ACC112 (cell line): ENCODE results near the gene ASCL4.

ENCODE experiments used
- H2AFZ ChIP-seq: fragments of 200-600 bp; sonication (generic); one replicate; pipeline ENCODE4 v1.6.0; 2017; ENCODE audit warnings: antibody characterized with exemption, low read length; ENCODE audit not compliant: unreplicated experiment
- H3K27ac ChIP-seq: fragments of 200-600 bp; sonication (generic); 2 replicates; pipeline ENCODE4 v1.5.1; 2014; ENCODE audit warnings: low read depth, mild to moderate bottlenecking, antibody characterized with exemption, low read length, moderate library complexity
- H3K27me3 ChIP-seq: fragments of 200-600 bp; sonication (generic); 2 replicates; pipeline ENCODE4 v1.6.1; 2014; ENCODE audit warnings: mild to moderate bottlenecking, antibody characterized with exemption, low read length, moderate library complexity, mixed read lengths; ENCODE audit not compliant: insufficient read depth
- H3K36me3 ChIP-seq: fragments of 200-600 bp; sonication (generic); 2 replicates; pipeline ENCODE4 v1.6.1; 2016; ENCODE audit warnings: mild to moderate bottlenecking, antibody characterized with exemption, low read length, moderate library complexity, mixed read lengths; ENCODE audit not compliant: insufficient read depth
- H3K4me1 ChIP-seq: fragments of 200-600 bp; sonication (generic); one replicate; pipeline ENCODE4 v1.6.1; 2016; ENCODE audit warnings: low read length, mixed read lengths; ENCODE audit not compliant: insufficient read depth, unreplicated experiment, control insufficient read depth
- H3K4me3 ChIP-seq: fragments of 200-600 bp; sonication (generic); 2 replicates; pipeline ENCODE4 v1.5.1; 2014; ENCODE audit warnings: mild to moderate bottlenecking, low read depth, low read length
- H3K79me2 ChIP-seq: fragments of 200-600 bp; sonication (generic); one replicate; pipeline ENCODE4 v1.6.0; 2016; ENCODE audit warnings: low read length; ENCODE audit not compliant: control insufficient read depth, unreplicated experiment, insufficient read depth

The ASCL4 gene

DNA sequence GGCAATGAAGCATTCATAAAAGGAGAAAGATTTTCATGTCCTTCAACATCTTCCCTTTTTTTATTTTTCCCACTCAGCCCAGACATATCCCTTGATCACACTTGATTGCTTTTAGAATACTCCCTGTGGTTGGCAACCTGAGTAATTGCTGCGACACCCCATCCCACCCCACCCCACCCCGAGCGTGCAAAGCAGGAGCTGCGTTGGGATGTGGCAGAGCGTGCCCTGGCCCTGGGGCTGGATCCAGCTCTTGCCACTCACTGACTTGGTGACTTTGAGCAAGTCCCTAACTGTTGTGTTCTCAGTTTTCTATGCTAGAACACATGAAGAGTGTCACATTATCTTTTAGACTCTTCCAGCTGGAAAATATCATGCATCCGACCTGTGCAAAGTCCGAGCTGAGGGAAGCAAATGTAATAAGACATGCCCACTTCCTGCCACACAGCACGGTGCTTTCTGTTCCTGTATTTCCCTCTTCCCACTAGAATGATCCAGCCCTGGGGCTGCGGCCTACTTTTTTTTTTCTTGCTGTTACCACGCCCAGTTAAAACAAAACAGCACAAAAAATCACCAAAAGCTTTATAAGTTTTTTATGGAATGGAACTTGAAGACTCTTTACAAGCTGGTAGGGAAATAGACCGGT is 4.0 kb downstream of the ASCL4 start:
- no peak overlapping the region for H2AFZ ChIP-seq
- no peak overlapping the region for H3K27ac ChIP-seq
- H3K4me3 ChIP-seq = no peak overlapping the region
- H3K36me3 ChIP-seq = no peaks in the 10 kb centered on the region
- H3K79me2 ChIP-seq = no peaks in the 10 kb centered on the region
- peaks cover 87% of the 10 kb centered on the region for H3K27me3 ChIP-seq
- H3K4me1 ChIP-seq = no peaks in the 10 kb centered on the region

DNA sequence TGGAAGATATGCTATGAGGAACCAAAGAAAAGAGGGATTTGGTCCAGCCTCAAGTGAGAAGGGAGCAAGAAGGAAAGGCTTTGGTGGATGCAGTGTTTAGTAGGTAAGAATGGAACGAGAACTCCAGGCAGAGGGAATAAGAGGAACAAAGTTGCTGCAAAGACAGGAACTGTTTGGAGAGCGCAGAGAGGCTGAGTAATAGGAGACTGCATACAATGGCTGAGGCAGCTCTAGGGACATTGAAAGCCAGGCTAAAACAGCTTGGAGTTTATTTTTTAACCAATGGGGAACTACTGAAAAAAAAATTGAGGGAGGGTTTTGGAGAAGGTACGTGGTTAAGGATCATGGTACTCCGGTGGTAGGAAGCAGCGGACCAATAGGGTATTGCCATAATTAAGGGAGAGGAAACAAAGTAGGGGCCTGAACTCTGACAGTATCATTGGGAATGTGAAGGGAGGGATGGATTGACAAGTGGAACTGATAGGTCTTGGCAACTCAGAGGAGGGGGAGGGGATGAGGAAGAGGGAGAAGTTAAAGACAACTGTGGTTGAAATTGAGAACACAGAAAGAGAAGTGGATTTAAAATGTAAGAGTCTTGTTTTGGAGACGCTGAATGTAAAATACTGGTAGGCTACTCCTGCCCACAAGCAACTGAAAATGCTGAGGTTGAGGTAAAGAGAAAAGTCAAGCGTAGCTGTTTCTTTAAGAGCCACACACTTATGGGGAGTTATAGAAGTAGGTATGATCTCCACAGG is 4.8 kb downstream of the ASCL4 start:
- Histone ChIP-seq H3K36me3 (no peaks in the 10 kb centered on the region), H2AFZ (no peak overlapping the region), H3K27me3 (peaks cover 79% of the 10 kb centered on the region), H3K79me2 (no peaks in the 10 kb centered on the region), H3K4me3 (no peak overlapping the region), H3K27ac (no peak overlapping the region), H3K4me1 (no peaks in the 10 kb centered on the region)

DNA sequence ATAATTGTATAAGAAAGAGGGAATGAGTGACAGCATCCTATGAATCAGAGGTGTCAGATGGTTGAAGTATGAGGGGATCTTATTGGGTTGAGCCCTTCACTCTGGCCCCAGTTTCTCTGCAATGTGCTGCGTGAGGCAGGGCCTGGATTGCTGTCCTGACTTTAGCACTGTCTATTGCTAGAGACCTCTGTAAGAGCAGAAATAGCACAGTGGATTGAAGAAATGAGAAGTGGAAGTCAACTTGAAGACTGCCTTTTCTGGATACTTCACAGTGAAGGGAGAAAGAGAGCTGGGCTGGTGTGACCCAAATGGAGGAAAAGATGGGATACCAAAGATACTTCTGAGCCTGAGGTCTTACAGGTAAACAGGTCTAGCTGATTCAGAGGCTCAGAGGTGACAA is 5.8 kb downstream of the ASCL4 start:
- Histone ChIP-seq H3K4me3 (no peak overlapping the region), H2AFZ (no peak overlapping the region), H3K4me1 (no peaks in the 10 kb centered on the region), H3K27me3 (peaks cover 69% of the 10 kb centered on the region), H3K36me3 (no peaks in the 10 kb centered on the region), H3K27ac (no peak overlapping the region), H3K79me2 (no peaks in the 10 kb centered on the region)

DNA sequence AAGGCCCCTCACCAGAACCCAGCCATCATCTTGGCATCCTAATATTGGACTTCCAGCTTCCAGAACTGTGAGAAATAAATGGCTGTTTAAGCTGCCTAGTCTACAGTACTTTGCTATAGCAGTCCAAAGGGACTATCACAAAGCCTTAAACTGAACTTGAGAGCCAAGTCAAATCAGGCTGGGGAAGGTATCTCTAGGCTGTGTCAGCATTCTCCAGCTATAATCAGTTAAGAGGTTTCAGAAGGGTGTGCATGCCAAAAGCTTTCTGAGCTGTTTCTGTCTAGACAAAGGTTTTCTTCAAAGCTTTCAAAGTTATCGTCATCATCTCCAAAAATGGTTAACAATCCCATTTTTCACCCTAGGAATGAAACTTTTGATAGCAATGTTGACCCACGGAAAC is 7.6 kb downstream of the ASCL4 start:
- Histone ChIP-seq H3K27ac (no peak overlapping the region), H2AFZ (no peak overlapping the region), H3K4me1 (no peaks in the 10 kb centered on the region), H3K27me3 (peaks cover 51% of the 10 kb centered on the region), H3K4me3 (no peak overlapping the region), H3K79me2 (no peaks in the 10 kb centered on the region), H3K36me3 (no peaks in the 10 kb centered on the region)

DNA sequence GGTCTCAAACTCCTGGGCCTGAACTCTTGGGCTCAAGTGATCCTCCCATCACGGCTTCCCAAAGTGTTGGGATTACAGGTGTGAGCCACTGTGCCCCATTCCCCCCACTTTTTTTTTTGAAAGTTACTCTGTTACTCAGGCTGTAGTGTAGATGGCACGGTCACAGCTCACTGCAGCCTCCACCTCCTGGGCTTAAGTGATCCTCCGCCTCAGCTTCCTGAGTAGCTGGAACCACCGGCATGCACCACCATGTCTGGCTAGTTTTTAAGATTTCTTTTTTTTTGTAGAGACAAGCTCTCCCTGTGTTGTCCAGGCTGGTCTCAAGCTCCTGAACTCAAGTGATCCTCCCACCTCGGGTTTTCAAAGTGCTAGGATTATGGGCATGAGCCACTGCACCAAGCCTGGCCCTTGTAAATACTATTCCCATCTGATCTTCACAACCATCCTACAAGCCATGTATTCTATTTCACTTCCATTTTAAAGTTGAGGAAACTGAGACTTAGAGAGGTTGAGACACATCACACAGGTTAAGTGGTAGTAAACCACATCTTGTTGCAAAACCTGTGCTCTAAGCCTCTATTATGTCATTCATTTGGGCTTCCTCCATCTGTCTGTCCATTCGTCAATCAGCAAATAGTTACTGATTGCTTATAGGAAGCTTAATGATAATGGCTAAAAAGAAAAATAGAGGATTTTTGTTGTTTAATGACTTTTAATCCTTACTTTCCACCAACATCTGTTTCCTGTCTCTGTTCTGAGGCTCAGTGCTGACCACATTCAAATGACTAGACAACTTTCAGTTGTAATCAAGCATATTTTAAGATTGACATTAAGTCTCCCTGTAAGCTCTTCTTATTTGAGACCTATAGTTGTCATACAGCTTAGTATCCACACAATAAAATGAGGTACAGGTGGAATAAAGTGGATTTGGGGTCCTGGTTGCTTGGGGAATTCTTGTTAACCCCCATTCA is 9.2 kb downstream of the ASCL4 start:
- H3K4me3 ChIP-seq = no peak overlapping the region
- H3K27me3 ChIP-seq = peaks cover 47% of the 10 kb centered on the region
- H3K27ac ChIP-seq = no peak overlapping the region
- H2AFZ ChIP-seq = no peak overlapping the region
- H3K4me1 ChIP-seq = no peaks in the 10 kb centered on the region
- no peaks in the 10 kb centered on the region for H3K79me2 ChIP-seq
- H3K36me3 ChIP-seq = no peaks in the 10 kb centered on the region

DNA sequence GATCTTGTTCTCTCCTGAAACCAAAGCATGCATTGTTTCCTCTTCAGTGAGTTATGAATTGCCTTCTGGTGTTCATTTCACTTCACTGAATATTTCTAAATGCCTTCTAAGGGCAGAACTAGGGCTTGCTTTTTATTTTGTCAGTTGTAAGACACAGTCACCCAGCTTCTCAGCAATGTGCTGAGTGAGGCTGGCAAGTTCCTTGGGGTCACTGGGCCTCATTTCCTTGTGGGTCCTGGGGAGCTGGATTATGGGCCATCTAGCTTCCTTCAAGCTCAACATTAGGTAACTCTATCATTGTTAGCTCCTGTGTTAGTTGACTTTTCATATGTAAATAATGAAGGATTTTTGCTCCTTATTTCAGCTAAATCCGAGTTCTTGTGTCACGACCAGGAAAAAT is 13.8 kb downstream of the ASCL4 start:
- Histone ChIP-seq H2AFZ (no peak overlapping the region), H3K4me3 (no peak overlapping the region), H3K27me3 (peaks cover 18% of the 10 kb centered on the region; the same call in 1 of the 2 replicates), H3K27ac (no peak overlapping the region), H3K36me3 (no peaks in the 10 kb centered on the region), H3K79me2 (no peaks in the 10 kb centered on the region), H3K4me1 (no peaks in the 10 kb centered on the region)

DNA sequence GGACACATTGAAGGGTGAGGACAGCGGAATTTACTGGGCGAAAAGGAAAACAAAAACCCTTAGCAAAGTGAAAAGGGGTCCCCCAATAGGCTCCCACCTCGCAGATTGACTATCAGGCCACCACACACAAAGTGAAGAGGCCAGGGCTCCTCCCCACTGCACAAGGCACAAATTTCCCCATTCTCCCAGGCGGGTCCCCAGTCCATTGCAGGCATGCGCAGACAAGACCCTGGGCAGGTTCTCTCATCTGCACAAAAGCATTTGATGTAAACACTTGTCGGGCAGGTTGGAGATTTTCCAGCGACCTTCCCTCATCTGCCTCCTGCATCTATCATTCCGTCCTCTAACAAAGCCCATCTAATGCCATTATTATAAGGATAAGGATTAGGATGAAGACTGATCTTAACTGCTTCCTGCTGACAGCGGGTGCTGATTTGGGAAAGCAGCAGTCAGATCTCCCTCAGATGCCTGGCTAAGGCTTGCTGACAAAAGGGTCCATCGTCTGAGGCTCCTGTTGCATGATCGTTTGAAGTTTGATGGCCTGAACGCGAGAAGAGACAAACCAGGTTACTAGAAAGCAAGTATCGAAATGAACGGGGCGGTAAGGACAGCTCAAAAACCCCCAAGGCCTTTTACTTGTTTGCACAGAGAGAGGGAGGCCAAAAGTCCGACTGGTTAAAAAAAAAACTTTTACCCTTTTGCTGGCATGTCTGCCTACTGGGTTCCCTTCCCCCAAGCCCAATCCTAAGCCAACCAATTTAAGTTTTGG is 14.4 kb downstream of the ASCL4 start:
- Histone ChIP-seq H3K4me1 (no peaks in the 10 kb centered on the region), H2AFZ (no peak overlapping the region), H3K27ac (no peak overlapping the region), H3K4me3 (no peak overlapping the region), H3K27me3 (peaks cover 18% of the 10 kb centered on the region; the same call in 1 of the 2 replicates), H3K36me3 (no peaks in the 10 kb centered on the region), H3K79me2 (no peaks in the 10 kb centered on the region)

DNA sequence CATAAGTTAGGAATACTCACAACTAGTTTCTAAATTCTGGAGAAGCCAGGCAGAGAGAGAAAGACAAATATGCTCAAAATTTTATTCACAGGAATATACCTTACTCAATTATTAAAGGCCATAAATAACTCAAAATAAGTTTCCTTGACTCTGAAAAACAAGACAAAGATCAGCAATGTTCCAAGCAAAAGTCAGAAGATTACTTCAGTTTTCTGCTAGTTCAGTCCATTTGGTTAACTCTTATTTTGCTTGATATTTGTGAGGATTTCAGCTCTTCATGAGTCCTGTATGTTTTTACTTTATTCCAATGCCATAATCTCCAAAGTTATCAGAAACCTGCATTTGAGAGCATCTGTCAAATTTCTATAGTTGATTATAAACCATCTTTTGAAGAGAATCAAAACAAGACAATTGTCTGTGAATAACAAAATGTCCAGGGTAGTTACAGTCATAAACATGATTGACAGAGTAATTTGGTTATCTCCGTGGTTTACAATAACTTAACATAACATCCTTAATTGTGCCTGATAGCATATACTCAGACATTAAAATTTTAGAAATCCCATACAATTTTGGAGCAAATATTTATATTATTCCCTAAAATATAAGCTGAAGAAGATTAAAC is 17.1 kb downstream of the ASCL4 start:
- no peaks in the 10 kb centered on the region for H3K36me3 ChIP-seq
- no peaks in the 10 kb centered on the region for H3K79me2 ChIP-seq
- peaks cover 39% of the 10 kb centered on the region; the same call in 1 of the 2 replicates for H3K27me3 ChIP-seq
- H3K4me3 ChIP-seq = no peak overlapping the region
- no peak overlapping the region for H2AFZ ChIP-seq
- no peaks in the 10 kb centered on the region for H3K4me1 ChIP-seq
- H3K27ac ChIP-seq = no peak overlapping the region

DNA sequence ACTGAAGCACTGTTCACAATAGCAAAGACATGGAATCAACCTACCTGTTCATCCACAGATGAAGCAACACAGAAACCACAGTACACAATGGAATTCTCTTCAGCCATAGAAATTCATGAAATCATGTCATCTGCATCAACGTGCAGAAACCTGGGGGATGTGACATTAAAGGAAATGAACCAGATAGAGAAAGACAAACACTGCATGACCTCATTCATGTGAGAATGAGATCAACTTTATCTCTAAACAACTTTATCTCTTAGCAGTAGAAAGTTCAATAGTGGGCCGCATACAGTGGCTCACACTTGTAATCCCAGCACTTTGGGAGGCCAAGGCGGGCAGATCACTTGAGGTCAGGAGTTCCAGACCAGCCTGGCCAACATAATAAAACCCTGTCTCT is 19.9 kb downstream of the ASCL4 start:
- H3K27ac ChIP-seq = no peak overlapping the region

DNA sequence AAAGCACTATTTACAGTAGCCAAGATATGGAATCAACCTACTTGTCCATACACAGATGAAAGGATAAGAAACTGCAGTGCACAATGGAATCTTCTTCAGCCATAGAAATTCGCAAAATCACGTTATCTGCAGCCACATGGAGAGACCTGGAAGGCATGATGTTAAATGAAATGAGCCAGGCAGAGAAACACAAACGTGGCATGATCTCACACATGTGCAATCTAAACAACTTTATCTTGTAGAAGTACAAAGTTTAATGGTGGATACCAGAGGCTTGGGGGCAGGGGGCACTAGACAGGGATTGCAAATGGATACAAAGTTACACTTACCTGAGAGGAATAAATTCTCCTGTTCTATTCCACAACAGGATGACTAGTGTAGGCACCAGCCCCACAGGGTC is 24.1 kb downstream of the ASCL4 start:
- Histone ChIP-seq H3K4me3 (no peak overlapping the region), H3K4me1 (no peaks in the 10 kb centered on the region), H3K27ac (no peak overlapping the region), H3K36me3 (no peaks in the 10 kb centered on the region), H3K27me3 (peaks cover 41% of the 10 kb centered on the region), H2AFZ (no peak overlapping the region), H3K79me2 (no peaks in the 10 kb centered on the region)

More for the DNA sequence above, 19.9 kb downstream of the ASCL4 start:
- Histone ChIP-seq H3K27me3 (peaks cover 35% of the 10 kb centered on the region; the same call in 1 of the 2 replicates), H3K4me3 (no peak overlapping the region), H3K36me3 (no peaks in the 10 kb centered on the region), H2AFZ (no peak overlapping the region), H3K4me1 (no peaks in the 10 kb centered on the region), H3K79me2 (no peaks in the 10 kb centered on the region)
